Esophagus muscularis mucosa (tissue), 4 donors: ENCODE measurements around the gene MBD3. TPM values are rescaled to one million over a fixed set of nuclear protein-coding genes. Genes with fewer than 3 reads are reported as not detected.

ENCODE experiments used
- DNase-seq: peaks from one replicate; pipeline ENCODE4 v3.0.0-alpha.2; 2017; ENCODE audit errors: extremely low spot score
- H3K27ac ChIP-seq, 4 donors: fragments of 200-600 bp; sonication (generic); replicated peaks in 1 of 4; 1 replicate in 3 of 4; 2 replicates in 1 of 4; pipeline ENCODE4 v1.5.1; 2016 to 2019; ENCODE audit warnings: mild to moderate bottlenecking in 1 of 4
- H3K27me3 ChIP-seq, 4 donors: fragments of 200-600 bp; sonication (generic); one replicate each; pipeline versions ENCODE4 v1.5.1 to v1.6.0; 2016 to 2019
- H3K36me3 ChIP-seq, 4 donors: fragments of 200-600 bp; sonication (generic); one replicate each; pipeline ENCODE4 v1.5.1; 2016 to 2019
- H3K4me1 ChIP-seq, 4 donors: fragments of 200-600 bp; sonication (generic); one replicate each; pipeline ENCODE4 v1.5.1; 2016 to 2019
- H3K4me3 ChIP-seq, 4 donors: fragments of 200-600 bp; sonication (generic); 1 replicate in 2 of 4; 2 replicates in 2 of 4; pipeline ENCODE4 v1.5.1; 2016 to 2019; ENCODE audit warnings: mild to moderate bottlenecking in 4 of 4, moderate library complexity in 1 of 4
- H3K9me3 ChIP-seq, 4 donors: fragments of 200-600 bp; sonication (generic); 1 replicate in 3 of 4; 2 replicates in 1 of 4; pipeline ENCODE4 v1.5.1; 2016 to 2019
- EP300 ChIP-seq: sonication (generic); formaldehyde crosslinking; IDR thresholded peaks from one replicate; pipeline ENCODE4 v1.6.1; 2017; ENCODE audit warnings: antibody characterized with exemption
- POLR2A ChIP-seq: fragments of 450-650 bp; IDR thresholded peaks from one replicate; pipeline ENCODE4 v1.6.1; 2017; ENCODE audit warnings: antibody characterized with exemption, moderate library complexity, mild to moderate bottlenecking, low read depth
- POLR2AphosphoS5 ChIP-seq, 2 donors: sonication (generic); formaldehyde crosslinking; IDR thresholded peaks; one replicate each; pipeline ENCODE4 v1.6.1; 2017; ENCODE audit warnings: antibody characterized with exemption in 2 of 2
- WGBS: methylation state at CpG from one replicate; pipeline ENCODE4 v1.1.5; 2018; 5-methylcytosine and 5-hydroxymethylcytosine counted together
- intact Hi-C: fragments of 100-400 bp; cut with DNase I; formaldehyde crosslinking; loops from one replicate; pipeline ENCODE4 v1.15.1; 2023
- total RNA-seq, 4 donors: library from RNA; depleted of rRNA; stranded (reverse); fragments of >200 nt; gene quantifications; one replicate each; pipeline versions ENCODE4 v1.1.0 to v1.2.1, GENCODE V29; 2016
- TF ChIP-seq, protein P1 (sequence below), 3 experiments: fragments of 200-600 bp in 2 of 3; fragments of 450-650 bp in 1 of 3; sonication (generic) in 2 of 3; IDR thresholded peaks; one replicate each; pipeline ENCODE4 v1.5.1; 2017 to 2019; ENCODE audit warnings: antibody characterized with exemption in 3 of 3, mild to moderate bottlenecking in 2 of 3, moderate library complexity in 1 of 3

Gene MBD3
- total RNA-seq, 4 donors from 2014 or later = 81.8 to 152 (median 114) TPM

DNA sequence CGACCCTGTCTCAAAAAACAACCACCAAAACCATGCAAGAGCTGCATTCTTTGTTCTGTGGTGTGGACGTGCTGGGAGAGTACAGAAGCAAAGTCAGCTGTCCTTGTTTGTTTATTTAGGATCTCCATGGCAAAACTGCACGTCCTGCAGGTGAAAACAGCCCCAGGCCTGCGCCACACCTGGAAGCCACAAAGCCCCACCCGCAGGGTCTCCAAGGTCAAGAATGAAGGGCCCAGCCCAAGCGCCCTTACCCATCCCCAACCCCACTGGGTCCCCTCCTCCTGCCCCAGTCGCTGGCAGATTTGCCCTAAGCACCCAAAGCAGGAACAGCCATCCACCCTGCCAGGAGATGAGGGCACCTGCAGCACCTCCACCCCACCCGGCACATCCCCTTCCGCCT is 10.5 kb downstream of the MBD3 start:
- Histone ChIP-seq H3K4me3 (no peak overlapping the region), H3K27me3 (no peaks in the 10 kb centered on the region), H3K36me3 (peaks cover 55 to 77% (median 76%) of the 10 kb centered on the region in 4 donors), H3K27ac (no peak overlapping the region), H3K9me3 (no peaks in the 10 kb centered on the region), H3K4me1 (peaks cover 0 to 17% (median 3%) of the 10 kb centered on the region in 4 donors)
- intact Hi-C loops = no loop called here
- TF ChIP-seq, protein P1, sequence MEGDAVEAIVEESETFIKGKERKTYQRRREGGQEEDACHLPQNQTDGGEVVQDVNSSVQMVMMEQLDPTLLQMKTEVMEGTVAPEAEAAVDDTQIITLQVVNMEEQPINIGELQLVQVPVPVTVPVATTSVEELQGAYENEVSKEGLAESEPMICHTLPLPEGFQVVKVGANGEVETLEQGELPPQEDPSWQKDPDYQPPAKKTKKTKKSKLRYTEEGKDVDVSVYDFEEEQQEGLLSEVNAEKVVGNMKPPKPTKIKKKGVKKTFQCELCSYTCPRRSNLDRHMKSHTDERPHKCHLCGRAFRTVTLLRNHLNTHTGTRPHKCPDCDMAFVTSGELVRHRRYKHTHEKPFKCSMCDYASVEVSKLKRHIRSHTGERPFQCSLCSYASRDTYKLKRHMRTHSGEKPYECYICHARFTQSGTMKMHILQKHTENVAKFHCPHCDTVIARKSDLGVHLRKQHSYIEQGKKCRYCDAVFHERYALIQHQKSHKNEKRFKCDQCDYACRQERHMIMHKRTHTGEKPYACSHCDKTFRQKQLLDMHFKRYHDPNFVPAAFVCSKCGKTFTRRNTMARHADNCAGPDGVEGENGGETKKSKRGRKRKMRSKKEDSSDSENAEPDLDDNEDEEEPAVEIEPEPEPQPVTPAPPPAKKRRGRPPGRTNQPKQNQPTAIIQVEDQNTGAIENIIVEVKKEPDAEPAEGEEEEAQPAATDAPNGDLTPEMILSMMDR (IDR thresholded peaks at IDR 0.05) = no peak
- TF ChIP-seq EP300 = no peak
- TF ChIP-seq POLR2AphosphoS5 (IDR thresholded peaks at IDR 0.05) = no peak
- TF ChIP-seq POLR2A = no peak
- WGBS = 89% methylated on average over 7 of the region's 9 CpGs
- DNase-seq = no peak

GRCh38 chr19:1580957-1581356 is 11.7 kb downstream of the MBD3 start:
- Histone ChIP-seq H3K36me3 (peaks cover 55 to 89% (median 86%) of the 10 kb centered on the region in 4 donors), H3K27ac (no peak overlapping the region), H3K27me3 (no peaks in the 10 kb centered on the region), H3K4me1 (peaks cover 0 to 23% (median 3%) of the 10 kb centered on the region in 4 donors), H3K4me3 (no peak overlapping the region), H3K9me3 (no peaks in the 10 kb centered on the region)
- no peak for DNase-seq
- 88% methylated on average over 18 of the region's 22 CpGs for WGBS
- intact Hi-C loops = no loop called here
- no peak for TF ChIP-seq EP300
- TF ChIP-seq POLR2AphosphoS5 (IDR thresholded peaks at IDR 0.05) = no peak
- TF ChIP-seq, protein P1 (IDR thresholded peaks at IDR 0.05) = no peak
- TF ChIP-seq POLR2A = no peak

DNA sequence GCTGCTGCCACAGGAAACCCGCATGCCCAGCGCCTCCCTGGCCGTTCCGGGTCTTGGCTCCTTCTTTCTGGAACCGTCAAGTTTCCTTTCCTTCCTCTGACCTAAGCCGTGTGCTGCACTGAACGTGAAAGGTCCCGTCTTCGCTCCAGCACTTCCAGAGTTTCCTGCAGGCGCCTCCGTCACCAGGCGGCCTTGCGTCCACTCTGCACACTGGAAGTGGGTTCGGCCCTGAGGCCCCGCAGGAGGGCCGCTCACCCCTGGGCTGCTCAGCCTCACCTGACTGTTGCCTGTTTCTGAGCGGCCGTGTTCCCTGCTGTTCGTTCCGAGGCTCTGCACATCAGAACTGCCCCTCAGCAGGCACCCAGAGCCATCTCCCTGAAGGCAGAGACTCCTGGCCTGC is 12.3 kb downstream of the MBD3 start:
- 84% methylated on average over 16 of the region's 20 CpGs for WGBS
- intact Hi-C loops = no loop called here
- H3K36me3 ChIP-seq = peaks cover 55 to 89% (median 87%) of the 10 kb centered on the region in 4 donors
- no peak for TF ChIP-seq EP300
- TF ChIP-seq POLR2A = no peak
- TF ChIP-seq POLR2AphosphoS5 (IDR thresholded peaks at IDR 0.05) = no peak
- TF ChIP-seq, protein P1 (IDR thresholded peaks at IDR 0.05) = no peak
- no peaks in the 10 kb centered on the region for H3K9me3 ChIP-seq
- H3K27me3 ChIP-seq = no peaks in the 10 kb centered on the region
- no peak for DNase-seq
- H3K4me3 ChIP-seq = no peak overlapping the region
- H3K27ac ChIP-seq = no peak overlapping the region
- peaks cover 0 to 19% (median 3%) of the 10 kb centered on the region in 4 donors for H3K4me1 ChIP-seq

- TF ChIP-seq, protein P1 (IDR thresholded peaks at IDR 0.05) = no peak
- no peak for TF ChIP-seq EP300
- no peaks in the 10 kb centered on the region for H3K27me3 ChIP-seq
- H3K4me3 ChIP-seq = no peak overlapping the region
- WGBS = 86% methylated on average over 14 of the region's 20 CpGs
- no peak overlapping the region for H3K27ac ChIP-seq
- intact Hi-C loops = no loop called here
- peaks cover 0 to 10% (median 0%) of the 10 kb centered on the region in 4 donors for H3K4me1 ChIP-seq
- DNase-seq = no peak
- H3K36me3 ChIP-seq = peaks cover 48 to 81% (median 79%) of the 10 kb centered on the region in 4 donors
- H3K9me3 ChIP-seq = no peaks in the 10 kb centered on the region
Observed at GRCh38 chr19:1579222-1579621, 13.4 kb downstream of the MBD3 start.
